ENCODE data around the gene MIPEP. TPM values are rescaled to one million over a fixed set of nuclear protein-coding genes. Genes with fewer than 3 reads are reported as not detected.
A peak's percentile ranks its signal among the peaks of the same experiment; 100 is the strongest.

Gene MIPEP
- total RNA-seq, 4 donors from 2014 or later = 17.1 to 27.9 (median 24.1) TPM

- no peaks in the 10 kb centered on the region for H3K27me3 ChIP-seq
- peaks cover 0 to 17% of the 10 kb centered on the region in 2 donors for H3K36me3 ChIP-seq
- no peak overlapping the region for H3K27ac ChIP-seq
- H3K4me1 ChIP-seq = no peaks in the 10 kb centered on the region
- no peaks in the 10 kb centered on the region for H3K9me3 ChIP-seq
- no peak for TF ChIP-seq POLR2A (IDR thresholded peaks at IDR 0.05)
- TF ChIP-seq CTCF (IDR thresholded peaks at IDR 0.05) = peak in 3 of 6 experiments; percentile 7 to 46 (median 12)
- no peak for DNase-seq
- 70 to 71% methylated on average over 2 of the region's 2 CpGs for WGBS, 2 donors
- no peak overlapping the region for H3K4me3 ChIP-seq (replicated peaks in 1 of 3)
- intact Hi-C loops (cut with DNase I) = no loop called here
Measured at GRCh38 chr13:23876265-23876664, 12.9 kb downstream of the MIPEP start.

DNA sequence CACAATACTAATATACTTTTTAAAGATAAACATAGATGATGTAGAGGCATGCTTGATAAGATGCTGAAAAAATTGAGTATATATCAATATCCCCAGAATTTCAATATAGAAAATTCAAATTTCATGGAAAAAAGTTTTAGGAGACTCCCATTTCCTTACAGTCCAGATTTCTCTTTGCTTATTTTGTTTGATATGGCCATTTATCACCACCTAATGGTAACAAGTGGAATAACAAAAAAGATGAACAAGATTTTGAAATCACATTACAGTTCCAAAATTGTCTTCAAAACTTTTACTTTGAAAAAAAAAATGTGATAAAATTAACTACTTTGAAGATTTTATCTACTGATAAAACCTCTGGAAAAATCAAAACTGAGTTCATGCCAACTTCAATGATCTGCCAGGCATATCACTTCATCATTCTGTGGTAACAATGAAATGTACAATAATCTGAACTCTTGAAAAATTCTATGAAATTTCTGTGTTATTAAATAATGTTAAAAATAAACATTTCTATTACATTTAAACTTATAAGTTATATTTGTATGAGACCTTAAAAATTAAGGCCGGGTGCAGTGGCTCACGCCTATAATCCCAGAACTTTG, 17.5 kb downstream of the MIPEP start:
- Histone ChIP-seq H3K4me1 (no peaks in the 10 kb centered on the region), H3K36me3 (no peaks in the 10 kb centered on the region), H3K27ac (no peak overlapping the region), H3K4me3 (replicated peaks in 1 of 3) (no peak overlapping the region), H3K9me3 (no peaks in the 10 kb centered on the region), H3K27me3 (no peaks in the 10 kb centered on the region)
- TF ChIP-seq POLR2A (IDR thresholded peaks at IDR 0.05) (no peak), CTCF (IDR thresholded peaks at IDR 0.05) (peak; percentile 11 to 81 (median 44))
- 93 to 94% methylated on average over 2 of the region's 2 CpGs for WGBS, 2 donors
- no peak for DNase-seq
- intact Hi-C loops (cut with DNase I) = loop anchor here (5.0 kb wide), 2 partner anchors 154 to 404 kb away; no protein-coding TSS in a partner anchor

GRCh38 chr13:23870356-23871140, 18.7 kb downstream of the MIPEP start:
- Histone ChIP-seq H3K4me3 (replicated peaks in 1 of 3) (no peak overlapping the region), H3K27me3 (no peaks in the 10 kb centered on the region), H3K27ac (no peak overlapping the region), H3K4me1 (no peaks in the 10 kb centered on the region), H3K36me3 (no peaks in the 10 kb centered on the region), H3K9me3 (no peaks in the 10 kb centered on the region)
- intact Hi-C loops (cut with DNase I) = loop anchor here (5.0 kb wide), 2 partner anchors 153 to 403 kb away; no protein-coding TSS in a partner anchor
- WGBS, 2 donors = 91% methylated on average over 12 of the region's 12 CpGs
- TF ChIP-seq POLR2A (IDR thresholded peaks at IDR 0.05) (no peak), CTCF (IDR thresholded peaks at IDR 0.05) (no peak)
- DNase-seq = no peak

- intact Hi-C loops (cut with DNase I) = no loop called here
- Histone ChIP-seq H3K27me3 (no peaks in the 10 kb centered on the region), H3K9me3 (no peaks in the 10 kb centered on the region), H3K4me3 (replicated peaks in 1 of 3) (no peak overlapping the region), H3K27ac (no peak overlapping the region), H3K4me1 (no peaks in the 10 kb centered on the region), H3K36me3 (no peaks in the 10 kb centered on the region)
- DNase-seq = no peak
- TF ChIP-seq CTCF (IDR thresholded peaks at IDR 0.05) = no peak
- 83 to 84% methylated on average over 5 of the region's 5 CpGs for WGBS, 2 donors
Measured at GRCh38 chr13:23868521-23868920, 20.7 kb downstream of the MIPEP start.

DNA sequence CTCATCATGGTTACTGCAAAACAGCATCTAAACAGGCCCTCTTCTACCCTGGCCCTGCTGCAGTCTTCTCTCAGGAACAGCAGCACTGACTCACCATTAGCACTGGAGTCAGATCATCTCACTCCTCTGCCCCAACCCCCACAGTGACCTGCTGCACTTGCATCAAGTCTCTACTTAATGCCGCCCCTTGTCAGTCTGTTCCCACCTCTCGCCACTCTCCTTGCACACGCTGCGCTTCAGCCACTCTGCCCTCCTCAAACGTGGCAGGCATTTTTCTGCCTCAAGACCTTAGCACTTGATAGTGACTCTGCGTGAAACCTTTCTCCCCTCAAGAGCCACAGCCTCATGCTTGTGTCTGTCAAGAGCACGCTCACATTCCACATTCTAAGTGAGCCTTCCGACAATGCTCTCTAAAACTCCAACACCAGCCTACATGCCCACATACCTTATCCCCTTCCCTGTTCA, 22.1 kb downstream of the MIPEP start:
- H3K27me3 ChIP-seq = no peaks in the 10 kb centered on the region
- H3K4me3 ChIP-seq (replicated peaks in 1 of 3) = no peak overlapping the region
- H3K9me3 ChIP-seq = no peaks in the 10 kb centered on the region
- DNase-seq = peak; percentile 24 to 54
- H3K4me1 ChIP-seq = no peaks in the 10 kb centered on the region
- intact Hi-C loops (cut with DNase I) = no loop called here
- H3K36me3 ChIP-seq = no peaks in the 10 kb centered on the region
- no peak overlapping the region for H3K27ac ChIP-seq
- TF ChIP-seq CTCF (IDR thresholded peaks at IDR 0.05) (no peak), POLR2A (IDR thresholded peaks at IDR 0.05) (no peak)
- 63 to 65% methylated on average over 8 of the region's 8 CpGs for WGBS, 2 donors

Data from thyroid gland (tissue), 4 donors.